Kidney epithelial cell (primary cell): ENCODE results near the gene HIBCH. TPM values are rescaled to one million over a fixed set of nuclear protein-coding genes. Genes with fewer than 3 reads are reported as not detected.

Source experiments
- DNase-seq: peaks from one replicate; pipeline ENCODE4 v3.0.0-alpha.2; 2010; ENCODE audit warnings: low read depth
- H3K27me3 ChIP-seq: 2 replicates; pipeline ENCODE4 v1.6.0; 2011; ENCODE audit warnings: low read length; ENCODE audit not compliant: control insufficient read depth, insufficient read depth
- H3K36me3 ChIP-seq: 2 replicates; pipeline ENCODE4 v1.5.1; 2011; ENCODE audit warnings: low read length; ENCODE audit not compliant: control insufficient read depth, insufficient read depth
- H3K4me3 ChIP-seq: 2 replicates; pipeline ENCODE4 v1.5.1; 2011; ENCODE audit warnings: low read depth, mild to moderate bottlenecking, control low read depth, low read length
- total RNA-seq: library from RNA; depleted of rRNA; stranded (reverse); fragments of >200 nt; gene quantifications from 2 replicates; pipeline ENCODE4 v1.2.3, GENCODE V29; 2015
- TF ChIP-seq, protein P1 (sequence below): IDR thresholded peaks from 2 replicates; pipeline ENCODE4 v1.5.1; 2011; ENCODE audit warnings: mild to moderate bottlenecking, moderate library complexity, low read length, control low read depth, inconsistent platforms; ENCODE audit not compliant: insufficient read depth, poor library complexity, severe bottlenecking

Gene HIBCH
- total RNA-seq, 1 donor from 2014 or later: 7.8 TPM

DNA sequence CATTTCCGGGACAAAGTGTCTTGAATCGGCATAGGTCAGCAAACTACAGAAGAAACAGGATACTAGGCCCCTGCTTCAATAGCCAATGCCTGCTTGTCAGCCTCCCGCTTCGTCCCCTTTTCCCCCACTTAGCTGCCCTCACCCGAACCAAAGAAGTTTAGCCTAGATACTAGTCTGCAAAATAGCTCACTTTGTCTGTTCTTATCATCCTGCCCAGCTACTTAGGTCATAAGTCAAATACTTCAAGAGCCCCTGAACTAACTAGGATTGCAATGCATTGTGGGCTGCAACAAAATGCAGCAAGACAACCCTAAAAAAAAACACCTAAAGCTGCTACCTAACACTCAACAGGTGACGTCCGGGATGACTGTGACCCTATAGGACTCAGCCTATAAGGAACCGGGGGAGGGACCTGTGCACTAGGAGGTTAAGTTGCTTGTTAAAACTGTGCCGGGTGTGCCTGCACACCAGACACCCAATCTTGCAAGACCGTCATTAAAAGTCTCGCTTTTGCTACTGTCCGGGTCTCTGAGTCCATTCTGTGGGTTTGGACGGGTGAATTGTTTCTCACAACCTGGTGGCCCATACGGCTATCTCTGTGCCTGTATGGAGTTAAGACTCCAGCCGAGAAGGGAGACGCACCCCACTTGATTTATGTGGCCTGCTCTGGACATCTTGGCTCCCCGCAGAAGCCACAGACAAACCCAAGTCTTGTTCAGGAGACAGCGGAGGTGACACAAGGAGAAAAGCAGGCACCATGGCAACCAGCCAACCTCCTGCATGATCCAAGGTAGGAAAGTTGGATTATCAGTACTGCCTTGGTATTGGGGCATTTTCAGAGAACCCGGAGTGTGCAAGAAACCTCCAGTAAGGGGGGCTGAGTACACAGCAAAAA is 105.9 kb downstream of the HIBCH start:
- TF ChIP-seq, protein P1, sequence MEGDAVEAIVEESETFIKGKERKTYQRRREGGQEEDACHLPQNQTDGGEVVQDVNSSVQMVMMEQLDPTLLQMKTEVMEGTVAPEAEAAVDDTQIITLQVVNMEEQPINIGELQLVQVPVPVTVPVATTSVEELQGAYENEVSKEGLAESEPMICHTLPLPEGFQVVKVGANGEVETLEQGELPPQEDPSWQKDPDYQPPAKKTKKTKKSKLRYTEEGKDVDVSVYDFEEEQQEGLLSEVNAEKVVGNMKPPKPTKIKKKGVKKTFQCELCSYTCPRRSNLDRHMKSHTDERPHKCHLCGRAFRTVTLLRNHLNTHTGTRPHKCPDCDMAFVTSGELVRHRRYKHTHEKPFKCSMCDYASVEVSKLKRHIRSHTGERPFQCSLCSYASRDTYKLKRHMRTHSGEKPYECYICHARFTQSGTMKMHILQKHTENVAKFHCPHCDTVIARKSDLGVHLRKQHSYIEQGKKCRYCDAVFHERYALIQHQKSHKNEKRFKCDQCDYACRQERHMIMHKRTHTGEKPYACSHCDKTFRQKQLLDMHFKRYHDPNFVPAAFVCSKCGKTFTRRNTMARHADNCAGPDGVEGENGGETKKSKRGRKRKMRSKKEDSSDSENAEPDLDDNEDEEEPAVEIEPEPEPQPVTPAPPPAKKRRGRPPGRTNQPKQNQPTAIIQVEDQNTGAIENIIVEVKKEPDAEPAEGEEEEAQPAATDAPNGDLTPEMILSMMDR: no peak
- Histone ChIP-seq H3K27me3 (no peaks in the 10 kb centered on the region), H3K4me3 (no peak overlapping the region), H3K36me3 (no peaks in the 10 kb centered on the region)
- DNase-seq: no peak

DNA sequence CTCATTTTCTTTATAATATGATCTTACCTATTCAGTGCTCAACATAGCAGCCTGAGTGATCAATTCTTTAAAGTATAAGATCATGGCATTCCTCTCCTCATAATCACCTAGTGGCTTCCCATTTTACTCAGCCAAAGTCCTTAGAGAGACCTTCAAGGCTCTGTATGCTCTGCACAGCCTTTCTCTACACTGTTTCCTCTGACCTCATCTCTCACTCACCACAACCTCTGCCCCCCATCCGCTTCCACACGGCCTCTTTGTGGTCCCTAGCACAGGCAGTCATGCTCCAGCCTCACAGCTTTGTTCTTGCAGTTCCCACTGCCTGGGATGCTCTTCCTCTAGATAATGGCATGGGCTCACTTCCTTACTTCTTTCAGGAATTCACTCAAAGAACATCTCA is 109.2 kb downstream of the HIBCH start:
- DNase-seq: no peak
- Histone ChIP-seq H3K36me3 (no peaks in the 10 kb centered on the region), H3K4me3 (no peak overlapping the region), H3K27me3 (no peaks in the 10 kb centered on the region)
- TF ChIP-seq, protein P1: no peak

DNA sequence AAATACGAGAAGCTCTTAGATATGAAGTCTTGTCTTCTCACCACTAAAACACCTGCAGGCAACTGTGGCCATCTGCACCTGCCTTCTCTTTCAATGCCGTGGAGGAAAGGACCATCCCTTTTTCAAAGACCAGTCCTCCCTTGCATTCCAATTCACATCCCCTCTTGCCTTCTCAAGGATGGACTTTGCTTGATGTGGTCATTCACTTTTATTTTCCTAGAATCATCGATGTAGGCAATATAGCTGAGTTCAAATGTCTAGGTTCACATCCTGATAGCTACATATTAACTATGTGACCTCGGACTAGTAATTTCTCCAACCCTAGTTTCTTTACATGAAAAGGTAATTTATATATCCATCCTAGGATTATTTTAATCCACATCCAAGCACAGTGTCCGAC is 110.1 kb downstream of the HIBCH start:
- no peaks in the 10 kb centered on the region for H3K36me3 ChIP-seq
- TF ChIP-seq, protein P1: no peak
- no peak overlapping the region for H3K4me3 ChIP-seq
- H3K27me3 ChIP-seq: no peaks in the 10 kb centered on the region
- no peak for DNase-seq

DNA sequence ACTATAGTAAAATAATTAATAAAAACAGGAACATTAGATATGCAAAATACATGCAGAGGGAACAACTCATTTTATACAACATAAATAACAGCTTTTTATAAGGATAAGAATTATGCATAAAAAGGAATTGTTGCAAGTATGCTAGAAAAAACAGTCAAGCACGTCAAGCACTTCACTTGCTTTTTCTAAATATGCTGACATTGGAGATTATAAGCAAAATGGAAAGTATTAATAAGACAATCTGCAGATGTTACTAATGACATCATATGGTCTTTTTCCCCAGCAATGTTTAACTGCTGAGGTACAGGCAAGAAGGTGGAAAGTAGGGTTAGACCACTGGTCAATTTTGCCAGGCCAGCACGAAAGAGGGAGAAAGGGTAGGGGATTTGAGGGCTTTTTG is 111.7 kb downstream of the HIBCH start:
- DNase-seq: no peak

DNA sequence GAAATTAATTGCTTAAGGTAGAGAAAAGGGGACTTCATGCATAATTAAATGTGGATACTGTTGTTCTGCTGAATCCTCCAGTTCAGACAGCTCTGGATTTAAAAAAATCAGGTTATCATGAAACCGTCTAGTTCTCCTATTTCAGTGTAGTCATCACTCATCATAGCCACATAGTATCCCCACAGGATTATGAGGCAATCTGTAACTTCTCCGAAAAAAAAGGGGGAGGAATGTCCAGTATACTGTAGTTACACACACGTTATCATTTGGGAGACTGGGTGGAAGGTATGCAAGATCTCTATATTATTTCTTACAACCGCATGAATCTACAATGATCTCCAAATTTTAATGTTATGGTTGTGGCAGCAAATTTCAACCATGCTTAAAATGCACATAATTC is 114.0 kb downstream of the HIBCH start:
- Histone ChIP-seq H3K4me3 (no peak overlapping the region), H3K27me3 (no peaks in the 10 kb centered on the region), H3K36me3 (no peaks in the 10 kb centered on the region)
- TF ChIP-seq, protein P1: no peak
- DNase-seq: no peak

More for the DNA sequence above, 111.7 kb downstream of the HIBCH start:
- H3K4me3 ChIP-seq: no peak overlapping the region
- TF ChIP-seq, protein P1: no peak
- no peaks in the 10 kb centered on the region for H3K27me3 ChIP-seq
- no peaks in the 10 kb centered on the region for H3K36me3 ChIP-seq
